ENCODE data around the gene ZNF536. TPM values are rescaled to one million over a fixed set of nuclear protein-coding genes. Genes with fewer than 3 reads are reported as not detected.

ZNF536 gene
- total RNA-seq, 1 donor from 2014 or later, result 9.2 TPM

DNA sequence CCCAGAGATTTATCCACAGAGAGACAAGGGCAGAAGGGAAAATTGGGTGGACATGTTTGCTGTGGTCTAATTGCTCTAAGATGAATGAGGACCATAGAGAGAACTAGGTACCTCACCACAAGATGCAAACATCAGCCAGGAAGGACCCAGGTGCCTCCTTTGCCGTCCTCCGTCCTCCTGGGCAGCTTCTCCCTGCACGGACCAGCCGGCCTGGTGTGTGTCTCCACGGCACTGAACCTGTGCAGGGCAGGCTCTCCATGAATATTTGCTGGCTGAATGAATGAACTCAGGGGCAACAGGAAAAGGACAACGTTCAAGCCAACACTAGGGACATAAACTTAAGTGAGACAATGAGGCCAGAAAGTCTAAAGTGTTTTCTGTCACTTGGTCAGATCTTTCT, 143.9 kb downstream of the ZNF536 start:
- Mint-ChIP-seq H3K27ac (no peak overlapping the region), H3K9me3 (no peaks in the 10 kb centered on the region), H3K4me3 (no peak overlapping the region), H3K4me1 (ENCODE audit: unreplicated experiment) (peaks cover 13% of the 10 kb centered on the region), H3K36me3 (no peaks in the 10 kb centered on the region), H3K27me3 (no peaks in the 10 kb centered on the region)
- TF ChIP-seq, protein P1, sequence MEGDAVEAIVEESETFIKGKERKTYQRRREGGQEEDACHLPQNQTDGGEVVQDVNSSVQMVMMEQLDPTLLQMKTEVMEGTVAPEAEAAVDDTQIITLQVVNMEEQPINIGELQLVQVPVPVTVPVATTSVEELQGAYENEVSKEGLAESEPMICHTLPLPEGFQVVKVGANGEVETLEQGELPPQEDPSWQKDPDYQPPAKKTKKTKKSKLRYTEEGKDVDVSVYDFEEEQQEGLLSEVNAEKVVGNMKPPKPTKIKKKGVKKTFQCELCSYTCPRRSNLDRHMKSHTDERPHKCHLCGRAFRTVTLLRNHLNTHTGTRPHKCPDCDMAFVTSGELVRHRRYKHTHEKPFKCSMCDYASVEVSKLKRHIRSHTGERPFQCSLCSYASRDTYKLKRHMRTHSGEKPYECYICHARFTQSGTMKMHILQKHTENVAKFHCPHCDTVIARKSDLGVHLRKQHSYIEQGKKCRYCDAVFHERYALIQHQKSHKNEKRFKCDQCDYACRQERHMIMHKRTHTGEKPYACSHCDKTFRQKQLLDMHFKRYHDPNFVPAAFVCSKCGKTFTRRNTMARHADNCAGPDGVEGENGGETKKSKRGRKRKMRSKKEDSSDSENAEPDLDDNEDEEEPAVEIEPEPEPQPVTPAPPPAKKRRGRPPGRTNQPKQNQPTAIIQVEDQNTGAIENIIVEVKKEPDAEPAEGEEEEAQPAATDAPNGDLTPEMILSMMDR (conservative IDR thresholded peaks at IDR 0.05), result no peak
- DNase-seq (ENCODE audit: extremely low spot score, unreplicated experiment), result no peak

DNA sequence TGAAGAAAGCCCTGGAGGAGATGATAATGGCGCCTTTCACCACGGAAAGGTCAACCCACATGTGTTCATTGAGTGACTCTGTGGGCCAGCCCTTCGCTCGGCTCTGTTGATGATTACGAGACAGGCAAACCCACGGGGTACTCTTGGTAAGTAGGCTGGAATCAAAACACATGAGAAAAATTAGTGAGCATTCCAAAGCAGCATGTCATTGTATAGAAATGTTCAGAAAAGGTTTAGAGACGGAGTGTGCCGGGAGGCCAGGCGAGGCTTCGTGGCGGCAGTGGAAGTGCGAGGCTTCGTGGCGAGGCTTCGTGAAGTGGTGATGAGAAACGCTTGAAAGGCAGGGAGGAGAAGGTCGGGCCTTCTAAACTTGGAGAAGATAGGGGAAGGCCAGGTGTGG, 144.3 kb downstream of the ZNF536 start:
- TF ChIP-seq, protein P1 (conservative IDR thresholded peaks at IDR 0.05), result no peak
- no peak for DNase-seq (ENCODE audit: extremely low spot score, unreplicated experiment)
- H3K36me3 Mint-ChIP-seq, result no peaks in the 10 kb centered on the region
- no peaks in the 10 kb centered on the region for H3K27me3 Mint-ChIP-seq
- H3K9me3 Mint-ChIP-seq, result no peaks in the 10 kb centered on the region
- no peak overlapping the region for H3K4me3 Mint-ChIP-seq
- peaks cover 13% of the 10 kb centered on the region for H3K4me1 Mint-ChIP-seq (ENCODE audit: unreplicated experiment)
- no peak overlapping the region for H3K27ac Mint-ChIP-seq

DNA sequence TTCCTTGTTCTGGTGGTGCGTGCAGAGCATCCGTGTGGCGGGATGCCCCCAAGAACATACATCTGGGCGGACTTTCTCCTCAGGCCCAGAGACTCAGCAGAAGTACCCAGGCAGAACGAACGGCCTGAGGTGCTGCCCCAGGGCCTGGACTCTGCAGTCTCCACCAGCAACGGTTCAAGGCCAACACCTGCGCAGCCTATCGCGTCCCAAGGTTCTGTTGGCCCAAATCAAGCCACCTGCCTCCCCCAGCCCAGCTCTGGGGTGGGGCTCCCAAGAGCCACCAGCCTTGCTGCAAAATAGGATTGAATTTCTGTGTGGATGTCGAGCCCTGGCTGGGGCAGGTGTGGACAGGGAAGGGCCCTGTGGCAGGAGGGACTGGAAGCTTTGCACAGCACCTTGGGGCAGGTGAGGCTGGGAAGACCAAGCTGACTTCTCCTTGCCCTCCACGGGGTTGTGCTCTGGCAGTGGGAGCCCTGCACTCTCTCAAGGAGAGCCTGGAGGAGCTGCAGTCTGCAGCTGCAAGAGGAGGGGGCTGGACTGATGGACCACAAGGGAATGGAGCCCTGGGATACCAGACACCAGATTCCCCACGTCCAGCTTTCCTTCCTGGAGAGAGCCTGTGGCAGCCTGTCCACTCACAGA, 146.9 kb downstream of the ZNF536 start:
- Mint-ChIP-seq H3K27ac (no peak overlapping the region), H3K9me3 (no peaks in the 10 kb centered on the region), H3K4me1 (ENCODE audit: unreplicated experiment) (peaks cover 7% of the 10 kb centered on the region), H3K4me3 (no peak overlapping the region), H3K27me3 (no peaks in the 10 kb centered on the region), H3K36me3 (no peaks in the 10 kb centered on the region)
- TF ChIP-seq, protein P1 (conservative IDR thresholded peaks at IDR 0.05), result no peak
- no peak for DNase-seq (ENCODE audit: extremely low spot score, unreplicated experiment)

DNA sequence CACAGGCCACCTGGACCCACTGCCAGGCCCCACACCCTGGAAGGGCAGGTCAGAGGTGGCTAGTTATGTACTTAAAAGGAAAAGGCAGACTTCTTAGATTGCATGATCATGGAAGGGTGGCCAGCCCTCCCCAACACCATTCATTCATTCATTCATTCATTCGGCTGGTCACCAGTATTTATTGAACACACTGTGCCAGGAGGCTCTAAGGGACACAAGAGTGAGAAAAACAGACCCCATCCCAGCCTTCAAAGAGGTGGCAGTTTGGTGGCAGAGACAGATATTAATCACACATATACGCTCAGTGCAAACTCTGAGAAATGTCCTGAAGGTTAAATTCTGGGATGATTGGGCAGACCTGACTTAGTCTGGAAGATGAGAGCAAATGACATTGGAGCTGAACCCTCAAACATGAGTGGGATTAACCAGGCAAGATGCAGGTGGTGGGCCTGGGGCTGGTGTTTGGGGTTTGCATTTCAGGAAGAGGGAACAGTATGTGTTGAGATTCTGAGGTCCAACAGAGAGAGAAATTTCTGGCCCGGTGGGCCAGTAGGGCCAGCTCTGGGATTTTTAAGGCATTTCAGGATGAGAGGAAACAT, 147.5 kb downstream of the ZNF536 start:
- H3K4me3 Mint-ChIP-seq, result no peak overlapping the region
- H3K36me3 Mint-ChIP-seq, result no peaks in the 10 kb centered on the region
- TF ChIP-seq, protein P1 (conservative IDR thresholded peaks at IDR 0.05), result no peak
- H3K4me1 Mint-ChIP-seq (ENCODE audit: unreplicated experiment), result peaks cover 7% of the 10 kb centered on the region
- H3K27ac Mint-ChIP-seq, result no peak overlapping the region
- DNase-seq (ENCODE audit: extremely low spot score, unreplicated experiment), result no peak
- no peaks in the 10 kb centered on the region for H3K27me3 Mint-ChIP-seq
- no peaks in the 10 kb centered on the region for H3K9me3 Mint-ChIP-seq

DNA sequence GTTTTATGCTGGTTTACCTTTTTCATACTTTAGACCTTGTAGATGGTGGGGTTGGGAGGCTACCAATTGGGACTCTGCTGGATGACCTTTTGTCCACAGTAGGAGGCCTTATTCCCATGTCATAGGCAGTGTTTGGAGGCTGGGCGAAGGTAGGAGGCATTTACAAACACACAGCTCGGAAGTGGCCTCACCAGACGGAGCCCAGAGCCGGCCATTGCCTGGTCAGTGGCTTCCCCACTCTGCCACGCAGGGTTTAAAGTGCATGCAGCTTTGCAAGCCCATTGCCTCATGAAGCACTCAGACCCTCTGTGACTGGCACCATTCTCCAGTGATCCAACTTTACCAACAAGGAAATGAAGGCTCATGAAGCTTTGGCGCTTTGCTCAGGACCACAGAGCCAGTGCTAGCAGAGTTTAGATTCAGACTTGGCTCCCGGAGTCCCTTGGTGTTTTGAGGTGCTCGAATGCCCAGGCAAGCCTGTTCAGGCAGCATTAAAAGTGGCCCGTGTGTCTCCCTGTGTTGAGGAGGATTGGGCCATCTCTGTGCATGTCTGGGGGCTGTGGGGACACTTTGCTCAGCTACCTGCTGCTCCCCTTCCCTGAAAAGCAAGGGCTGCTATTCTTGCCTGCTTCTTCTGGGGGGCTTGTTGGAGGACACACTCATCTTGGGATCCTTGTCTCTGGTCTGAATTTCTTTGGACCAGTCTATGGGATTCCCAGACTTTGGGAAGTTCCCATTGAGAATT, 148.7 kb downstream of the ZNF536 start:
- no peak for DNase-seq (ENCODE audit: extremely low spot score, unreplicated experiment)
- H3K4me1 Mint-ChIP-seq (ENCODE audit: unreplicated experiment), result peaks cover 7% of the 10 kb centered on the region
- peaks cover 5% of the 10 kb centered on the region for H3K27me3 Mint-ChIP-seq
- H3K9me3 Mint-ChIP-seq, result no peaks in the 10 kb centered on the region
- no peak overlapping the region for H3K4me3 Mint-ChIP-seq
- H3K36me3 Mint-ChIP-seq, result no peaks in the 10 kb centered on the region
- TF ChIP-seq, protein P1 (conservative IDR thresholded peaks at IDR 0.05), result no peak
- H3K27ac Mint-ChIP-seq, result no peak overlapping the region
